Measurements from ENCODE around the gene ASIC2. TPM values are rescaled to one million over a fixed set of nuclear protein-coding genes. Genes with fewer than 3 reads are reported as not detected.

ASIC2 gene
- total RNA-seq, 1 experiment from 2014 or later, result 0.74 TPM

DNA sequence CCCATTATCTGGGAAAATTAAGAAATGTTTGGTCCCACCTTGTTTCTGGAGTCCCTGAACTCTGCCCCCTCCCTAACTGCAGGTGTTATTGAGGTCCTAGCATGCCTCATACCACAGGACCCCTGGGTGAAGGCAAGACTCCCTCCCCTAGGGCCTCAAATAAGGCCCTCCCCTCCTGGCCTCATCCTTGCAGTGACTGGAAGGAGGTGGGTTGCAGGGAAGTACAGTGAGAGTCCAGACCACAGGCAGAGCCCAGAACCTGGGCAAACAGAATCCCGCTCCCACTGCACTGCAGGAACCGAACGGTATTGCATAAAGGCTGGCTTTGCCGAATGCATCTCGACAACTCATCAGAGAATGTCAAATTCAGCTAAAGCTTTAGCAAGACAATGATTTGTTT lies 126.6 kb downstream of the ASIC2 start:
- no CpG with 5 or more reads among the region's 5 CpGs for WGBS (ENCODE audit: extremely low coverage, insufficient read length, low lambda C conversion rate)
- no peak overlapping the region for H3K14ac ChIP-seq (ENCODE audit: insufficient read depth, low read length)
- Mint-ChIP-seq H3K27me3 (ENCODE audit: low read depth) (peaks cover 39% of the 10 kb centered on the region), H3K36me3 (ENCODE audit: insufficient read depth in 1 of 3, low read depth in 3 of 3) (no peaks in the 10 kb centered on the region), H3K9me3 (no peaks in the 10 kb centered on the region), H3K27ac (no peak overlapping the region), H3K4me1 (peaks cover 3% of the 10 kb centered on the region in 2 experiments; a peak in 1 of 4 replicates), H3K4me3 (no peak overlapping the region)
- no peak overlapping the region for H3K18ac ChIP-seq (ENCODE audit: insufficient read length, low read depth, low read length)
- no peak overlapping the region for H2BK120ac ChIP-seq (ENCODE audit: low read depth, low read length, poor library complexity, severe bottlenecking)
- H3K4me1 ChIP-seq (ENCODE audit: insufficient read depth, low read length), result no peaks in the 10 kb centered on the region
- H2BK20ac ChIP-seq (ENCODE audit: low read depth, low read length, poor library complexity, severe bottlenecking), result no peak overlapping the region
- no peak overlapping the region for H2BK12ac ChIP-seq (ENCODE audit: insufficient read length, low read depth, low read length)
- no peak overlapping the region for H2AFZ ChIP-seq (ENCODE audit: low read length)
- H3K79me1 ChIP-seq (ENCODE audit: insufficient read depth, low read depth, low read length, poor library complexity, severe bottlenecking), result no peaks in the 10 kb centered on the region
- no peak for DNase-seq
- no peak overlapping the region for H3K4me2 ChIP-seq (ENCODE audit: insufficient read depth, insufficient read length, low read length)
- H4K5ac ChIP-seq (ENCODE audit: insufficient read length, low read depth, low read length), result no peak overlapping the region
- no peak overlapping the region for H3K9ac ChIP-seq (ENCODE audit: extremely low read depth, insufficient read length, low read length)
- H4K91ac ChIP-seq (ENCODE audit: insufficient read length, low read depth, low read length), result no peak overlapping the region
- H3K56ac ChIP-seq (ENCODE audit: insufficient read length, low read depth, low read length), result no peak overlapping the region
- no peak overlapping the region for H3T11ph ChIP-seq (ENCODE audit: low read length)
- H3K9me3 ChIP-seq (ENCODE audit: control insufficient read depth, low read depth, low read length), result no peaks in the 10 kb centered on the region
- H4K20me1 ChIP-seq (ENCODE audit: control insufficient read depth, insufficient read depth, insufficient read length), result no peaks in the 10 kb centered on the region
- no peak overlapping the region for H2BK5ac ChIP-seq (ENCODE audit: insufficient read length, low read length)
- H3K4ac ChIP-seq (ENCODE audit: low read depth, low read length), result no peak overlapping the region
- no peak overlapping the region for H3K23ac ChIP-seq (ENCODE audit: insufficient read length, low read depth, low read length)
- no peaks in the 10 kb centered on the region for H3K27me3 ChIP-seq (ENCODE audit: insufficient read depth, low read length)
- no peak overlapping the region for H4K8ac ChIP-seq (replicated peaks; ENCODE audit: insufficient read length, low read depth, low read length)
- no peaks in the 10 kb centered on the region for H3K79me2 ChIP-seq (ENCODE audit: insufficient read depth, low read length)
- H2AK5ac ChIP-seq (ENCODE audit: insufficient read length, low read length), result no peak overlapping the region
- TF ChIP-seq, protein P1, sequence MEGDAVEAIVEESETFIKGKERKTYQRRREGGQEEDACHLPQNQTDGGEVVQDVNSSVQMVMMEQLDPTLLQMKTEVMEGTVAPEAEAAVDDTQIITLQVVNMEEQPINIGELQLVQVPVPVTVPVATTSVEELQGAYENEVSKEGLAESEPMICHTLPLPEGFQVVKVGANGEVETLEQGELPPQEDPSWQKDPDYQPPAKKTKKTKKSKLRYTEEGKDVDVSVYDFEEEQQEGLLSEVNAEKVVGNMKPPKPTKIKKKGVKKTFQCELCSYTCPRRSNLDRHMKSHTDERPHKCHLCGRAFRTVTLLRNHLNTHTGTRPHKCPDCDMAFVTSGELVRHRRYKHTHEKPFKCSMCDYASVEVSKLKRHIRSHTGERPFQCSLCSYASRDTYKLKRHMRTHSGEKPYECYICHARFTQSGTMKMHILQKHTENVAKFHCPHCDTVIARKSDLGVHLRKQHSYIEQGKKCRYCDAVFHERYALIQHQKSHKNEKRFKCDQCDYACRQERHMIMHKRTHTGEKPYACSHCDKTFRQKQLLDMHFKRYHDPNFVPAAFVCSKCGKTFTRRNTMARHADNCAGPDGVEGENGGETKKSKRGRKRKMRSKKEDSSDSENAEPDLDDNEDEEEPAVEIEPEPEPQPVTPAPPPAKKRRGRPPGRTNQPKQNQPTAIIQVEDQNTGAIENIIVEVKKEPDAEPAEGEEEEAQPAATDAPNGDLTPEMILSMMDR (conservative IDR thresholded peaks at IDR 0.05), result no peak
- H3K27ac ChIP-seq (ENCODE audit: insufficient read length, low read depth, low read length), result no peak overlapping the region
- H2BK15ac ChIP-seq (ENCODE audit: low read depth, low read length), result no peak overlapping the region
- H3K23me2 ChIP-seq (ENCODE audit: insufficient read length, low read depth, low read length, poor library complexity, severe bottlenecking), result no peaks in the 10 kb centered on the region

Measured in H9 (cell line).